Kidney (tissue), 14 donors: ENCODE measurements around the gene CFAP58. TPM values are rescaled to one million over a fixed set of nuclear protein-coding genes. Genes with fewer than 3 reads are reported as not detected.

Experiments used
- DNase-seq, 5 donors: peaks; one replicate each; pipeline ENCODE4 v3.0.0-alpha.2; 2013 to 2020
- FAIRE-seq: peaks from 2 replicates; lab custom pipeline; 2012; peaks lifted over from hg19 to GRCh38; lab: Jason Lieb, UNC
- H3K27ac ChIP-seq, 2 donors: one replicate each; pipeline ENCODE4 v1.7.0; 2013; ENCODE audit warnings: low read depth in 2 of 2, low read length in 2 of 2, inconsistent platforms in 1 of 2
- H3K27me3 ChIP-seq: one replicate; pipeline ENCODE4 v1.7.1; 2013; ENCODE audit warnings: low read length, inconsistent platforms; ENCODE audit not compliant: control insufficient read depth, insufficient read depth
- H3K36me3 ChIP-seq, 3 donors: one replicate each; pipeline versions ENCODE4 v1.7.0 to v1.7.1; 2013; ENCODE audit warnings: low read length in 3 of 3, control low read depth in 1 of 3, inconsistent platforms in 1 of 3; ENCODE audit not compliant: insufficient read depth in 3 of 3, control insufficient read depth in 2 of 3
- H3K4me1 ChIP-seq, 3 donors: one replicate each; pipeline versions ENCODE4 v1.7.0 to v1.7.1; 2013; ENCODE audit warnings: low read length in 3 of 3, inconsistent platforms in 1 of 3, low read depth in 1 of 3; ENCODE audit not compliant: control insufficient read depth in 2 of 3, insufficient read depth in 2 of 3
- H3K4me3 ChIP-seq, 3 donors: one replicate each; pipeline versions ENCODE4 v1.7.0 to v1.8.1; 2013; ENCODE audit warnings: low read length in 3 of 3, control low read depth in 1 of 3, inconsistent platforms in 1 of 3
- H3K9ac ChIP-seq, 3 donors: one replicate each; pipeline versions ENCODE4 v1.7.0 to v1.7.1; 2013; ENCODE audit warnings: low read length in 3 of 3, control low read depth in 1 of 3, inconsistent platforms in 1 of 3
- H3K9me3 ChIP-seq, 3 donors: one replicate each; pipeline versions ENCODE4 v1.7.0 to v1.7.1; 2013; ENCODE audit warnings: low read length in 3 of 3, control low read depth in 1 of 3, inconsistent platforms in 1 of 3; ENCODE audit not compliant: control insufficient read depth in 2 of 3, insufficient read depth in 1 of 3
- CTCF ChIP-seq: IDR thresholded peaks from 3 replicates; pipeline ENCODE4 v1.5.1; 2012; ENCODE audit warnings: mild to moderate bottlenecking, moderate library complexity, borderline replicate concordance; ENCODE audit not compliant: insufficient read depth; ENCODE audit errors: extremely low read depth
- intact Hi-C: fragments of 100-400 bp; cut with DNase I; formaldehyde crosslinking; loops from one replicate; pipeline ENCODE4 v1.11.1; 2022
- polyA plus RNA-seq: library from polyadenylated mRNA; stranded (reverse); fragments of 350-450 nt; fragmentation: Illumina TruSeq; extraction: RNeasy Lipid Tissue Mini Kit (QIAGEN cat#74804); gene quantifications from one replicate; pipeline ENCODE4 v1.2.3, GENCODE V29; 2014; ENCODE audit warnings: low read depth, low replicate concordance; ENCODE audit not compliant: insufficient read depth
- total RNA-seq: library from RNA; stranded (reverse); fragmentation: NEBNext Ultra II Directional; extraction: Animal tissue kit (Norgen Biotek cat#: 25700); gene quantifications from one replicate; pipeline ENCODE4 v1.2.1, GENCODE V29; 2021
- donor health status: control.
- donor health status: control.
- donor health status: control.
- donor health status: control.
- donor health status: control.
- donor health status: DM: yes; HTN: yes; CAD: no.
- donor health status: Normal renal cell carcinoma (clear cell type).

CFAP58 gene
- total and polyA plus RNA-seq, 2 donors from 2014 or later, result 0.19 to 0.35 TPM

- Histone ChIP-seq H3K9ac (no peak overlapping the region), H3K9me3 (no peaks in the 10 kb centered on the region), H3K27me3 (no peaks in the 10 kb centered on the region), H3K36me3 (peaks cover 0 to 17% (median 2%) of the 10 kb centered on the region in 3 donors), H3K4me1 (peaks cover 0 to 34% (median 20%) of the 10 kb centered on the region in 3 donors), H3K4me3 (no peak overlapping the region), H3K27ac (no peak overlapping the region)
- FAIRE-seq, result no peak
- DNase-seq, result peak in 1 of 5 donors; percentile 45
- intact Hi-C loops, result no loop called here
- no peak for TF ChIP-seq CTCF
Measured at GRCh38 chr10:104317726-104318299, 35.8 kb upstream of the CFAP58 start.

GRCh38 chr10:104318326-104318725 lies 35.3 kb upstream of the CFAP58 start:
- Histone ChIP-seq H3K4me1 (peaks cover 0 to 34% (median 20%) of the 10 kb centered on the region in 3 donors), H3K9ac (no peak overlapping the region), H3K36me3 (peaks cover 0 to 17% (median 2%) of the 10 kb centered on the region in 3 donors), H3K27me3 (no peaks in the 10 kb centered on the region), H3K27ac (no peak overlapping the region), H3K4me3 (no peak overlapping the region), H3K9me3 (no peaks in the 10 kb centered on the region)
- FAIRE-seq (no peak), DNase-seq (peak in 1 of 5 donors; percentile 33)
- intact Hi-C loops, result no loop called here
- TF ChIP-seq CTCF, result no peak

- H3K4me3 ChIP-seq, result no peak overlapping the region
- DNase-seq (peak in 1 of 5 donors; percentile 59), FAIRE-seq (no peak)
- no peak overlapping the region for H3K9ac ChIP-seq
- TF ChIP-seq CTCF, result no peak
- peaks cover 0 to 12% (median 2%) of the 10 kb centered on the region in 3 donors for H3K36me3 ChIP-seq
- H3K27me3 ChIP-seq, result no peaks in the 10 kb centered on the region
- H3K9me3 ChIP-seq, result no peaks in the 10 kb centered on the region
- peaks cover 0 to 41% (median 25%) of the 10 kb centered on the region in 3 donors for H3K4me1 ChIP-seq
- H3K27ac ChIP-seq, result no peak overlapping the region
- intact Hi-C loops, result no loop called here
Measured at GRCh38 chr10:104318810-104319741, 34.6 kb upstream of the CFAP58 start.
